Measurements from ENCODE around the gene RAPGEF6. TPM values are rescaled to one million over a fixed set of nuclear protein-coding genes. Genes with fewer than 3 reads are reported as not detected.
A peak's percentile ranks its signal among the peaks of the same experiment; 100 is the strongest.

RAPGEF6 gene
- total RNA-seq, 2 donors from 2014 or later = 19.2 to 24.0 TPM

DNA sequence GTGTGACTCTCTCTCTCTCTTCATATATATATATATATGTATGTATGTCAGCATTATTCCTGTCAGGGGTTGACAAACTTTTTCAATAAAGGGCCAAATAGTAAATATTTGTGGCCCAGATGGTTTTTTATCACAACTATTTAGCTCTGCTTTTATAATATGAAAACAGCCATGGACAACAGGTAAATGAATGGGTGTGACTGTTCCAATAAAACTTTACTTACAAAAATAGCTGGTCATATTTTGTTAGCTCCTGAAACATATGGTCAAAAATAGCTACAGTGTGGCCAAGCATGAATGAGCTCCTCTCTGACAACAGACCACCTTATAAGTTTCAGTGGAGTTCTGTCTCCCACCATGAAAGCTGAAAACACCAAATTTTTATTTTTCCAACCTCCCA, 21.6 kb downstream of the RAPGEF6 start:
- no peaks in the 10 kb centered on the region for H3K36me3 ChIP-seq (ENCODE audit: control insufficient read depth, insufficient read depth, low read length)
- no peak overlapping the region for H3K4me3 ChIP-seq (ENCODE audit: low read length)
- no peak overlapping the region for H3K27ac ChIP-seq (ENCODE audit: low read depth, low read length)
- peaks cover 4% of the 10 kb centered on the region for H3K4me1 ChIP-seq (ENCODE audit: control insufficient read depth, insufficient read depth, low read length)
- Mint-ChIP-seq H3K4me3 (no peak overlapping the region), H3K4me1 (peaks cover 6% of the 10 kb centered on the region), H3K27ac (no peak overlapping the region), H3K36me3 (ENCODE audit: low read depth) (peaks cover 5% of the 10 kb centered on the region), H3K27me3 (ENCODE audit: insufficient read depth) (no peaks in the 10 kb centered on the region), H3K9me3 (peaks cover 4% of the 10 kb centered on the region)
- TF ChIP-seq, protein P1, sequence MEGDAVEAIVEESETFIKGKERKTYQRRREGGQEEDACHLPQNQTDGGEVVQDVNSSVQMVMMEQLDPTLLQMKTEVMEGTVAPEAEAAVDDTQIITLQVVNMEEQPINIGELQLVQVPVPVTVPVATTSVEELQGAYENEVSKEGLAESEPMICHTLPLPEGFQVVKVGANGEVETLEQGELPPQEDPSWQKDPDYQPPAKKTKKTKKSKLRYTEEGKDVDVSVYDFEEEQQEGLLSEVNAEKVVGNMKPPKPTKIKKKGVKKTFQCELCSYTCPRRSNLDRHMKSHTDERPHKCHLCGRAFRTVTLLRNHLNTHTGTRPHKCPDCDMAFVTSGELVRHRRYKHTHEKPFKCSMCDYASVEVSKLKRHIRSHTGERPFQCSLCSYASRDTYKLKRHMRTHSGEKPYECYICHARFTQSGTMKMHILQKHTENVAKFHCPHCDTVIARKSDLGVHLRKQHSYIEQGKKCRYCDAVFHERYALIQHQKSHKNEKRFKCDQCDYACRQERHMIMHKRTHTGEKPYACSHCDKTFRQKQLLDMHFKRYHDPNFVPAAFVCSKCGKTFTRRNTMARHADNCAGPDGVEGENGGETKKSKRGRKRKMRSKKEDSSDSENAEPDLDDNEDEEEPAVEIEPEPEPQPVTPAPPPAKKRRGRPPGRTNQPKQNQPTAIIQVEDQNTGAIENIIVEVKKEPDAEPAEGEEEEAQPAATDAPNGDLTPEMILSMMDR (conservative IDR thresholded peaks at IDR 0.05) = no peak
- H3K9me3 ChIP-seq (ENCODE audit: control insufficient read depth, low read length) = no peaks in the 10 kb centered on the region
- no peaks in the 10 kb centered on the region for H3K27me3 ChIP-seq (ENCODE audit: control insufficient read depth, insufficient read depth, low read length, poor library complexity, severe bottlenecking)
- H3K9ac ChIP-seq (ENCODE audit: extremely low read depth, low read length, poor library complexity, severe bottlenecking) = no peak overlapping the region
- DNase-seq = no peak

DNA sequence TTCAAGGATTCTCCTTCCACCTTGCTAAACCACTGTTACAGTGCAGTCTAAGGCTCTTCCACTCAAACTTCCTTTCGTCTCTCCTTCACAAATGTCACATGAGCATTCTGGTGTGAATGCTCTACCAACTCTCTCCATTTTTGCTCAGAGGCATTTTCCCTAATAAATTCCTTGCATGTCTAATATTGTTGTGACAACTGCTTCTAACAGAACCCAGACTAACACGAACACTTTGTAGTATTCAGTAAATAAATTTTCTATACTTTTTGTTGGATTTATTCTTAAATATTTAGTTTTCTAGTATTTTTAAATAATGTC, 24.0 kb downstream of the RAPGEF6 start:
- Histone ChIP-seq H3K9ac (ENCODE audit: extremely low read depth, low read length, poor library complexity, severe bottlenecking) (no peak overlapping the region), H3K27me3 (ENCODE audit: control insufficient read depth, insufficient read depth, low read length, poor library complexity, severe bottlenecking) (no peaks in the 10 kb centered on the region), H3K36me3 (ENCODE audit: control insufficient read depth, insufficient read depth, low read length) (no peaks in the 10 kb centered on the region), H3K27ac (ENCODE audit: low read depth, low read length) (no peak overlapping the region), H3K4me3 (ENCODE audit: low read length) (no peak overlapping the region), H3K9me3 (ENCODE audit: control insufficient read depth, low read length) (no peaks in the 10 kb centered on the region), H3K4me1 (ENCODE audit: control insufficient read depth, insufficient read depth, low read length) (peaks cover 4% of the 10 kb centered on the region)
- Mint-ChIP-seq H3K27me3 (ENCODE audit: insufficient read depth) (no peaks in the 10 kb centered on the region), H3K36me3 (ENCODE audit: low read depth) (peaks cover 5% of the 10 kb centered on the region), H3K4me1 (peaks cover 9% of the 10 kb centered on the region), H3K27ac (no peak overlapping the region), H3K9me3 (peaks cover 4% of the 10 kb centered on the region), H3K4me3 (no peak overlapping the region)
- WGBS, 2 experiments (ENCODE audit: insufficient coverage in 1 of 2, insufficient read length in 1 of 2) = 94% methylated on average over 1 to 2 of the region's 2 CpGs
- TF ChIP-seq, protein P1 (conservative IDR thresholded peaks at IDR 0.05) = no peak
- no peak for DNase-seq

DNA sequence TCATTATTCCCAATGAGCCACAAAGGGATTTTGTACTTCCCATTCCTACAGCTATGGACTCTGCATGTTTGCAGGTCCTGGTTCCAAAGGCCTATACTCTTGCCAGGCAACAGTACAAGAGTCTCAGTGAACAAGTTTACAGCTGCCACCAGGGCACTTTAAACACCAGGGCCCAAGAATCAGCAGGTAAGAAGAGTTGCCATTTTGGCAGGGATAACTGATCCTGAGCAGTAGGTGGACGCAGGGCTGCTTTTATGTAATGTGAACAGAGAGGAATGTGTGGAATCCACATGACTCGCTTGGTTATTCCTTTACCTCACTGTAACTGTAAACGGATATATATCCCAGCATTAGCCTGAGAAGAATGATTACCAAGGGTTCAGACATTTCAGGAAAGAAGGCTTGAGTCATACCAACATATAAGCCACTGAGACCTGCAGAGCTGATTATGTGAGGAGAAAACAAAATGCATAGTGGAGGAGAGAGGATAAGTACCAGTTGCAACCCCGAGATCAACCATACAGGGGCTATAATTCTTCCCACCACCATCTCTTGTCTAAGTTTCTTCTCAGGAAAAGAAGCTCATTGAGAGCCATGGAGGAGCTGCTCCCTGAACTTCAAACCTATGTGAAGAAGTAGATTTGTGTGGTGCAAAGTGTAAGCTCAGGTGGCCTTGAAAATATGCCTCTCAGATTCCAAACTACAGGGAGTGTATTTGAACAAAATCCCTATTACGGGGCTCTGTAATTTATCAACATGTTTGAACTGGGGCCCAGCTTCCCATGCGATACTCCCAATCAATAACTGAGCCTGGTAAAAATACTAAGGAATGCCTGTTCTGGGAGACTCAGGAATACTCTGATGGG, 24.6 kb downstream of the RAPGEF6 start:
- Histone ChIP-seq H3K27me3 (ENCODE audit: control insufficient read depth, insufficient read depth, low read length, poor library complexity, severe bottlenecking) (no peaks in the 10 kb centered on the region), H3K9me3 (ENCODE audit: control insufficient read depth, low read length) (no peaks in the 10 kb centered on the region), H3K4me3 (ENCODE audit: low read length) (no peak overlapping the region), H3K36me3 (ENCODE audit: control insufficient read depth, insufficient read depth, low read length) (no peaks in the 10 kb centered on the region), H3K27ac (ENCODE audit: low read depth, low read length) (no peak overlapping the region), H3K9ac (ENCODE audit: extremely low read depth, low read length, poor library complexity, severe bottlenecking) (no peak overlapping the region), H3K4me1 (ENCODE audit: control insufficient read depth, insufficient read depth, low read length) (peaks cover 4% of the 10 kb centered on the region)
- peaks cover 5% of the 10 kb centered on the region for H3K36me3 Mint-ChIP-seq (ENCODE audit: low read depth)
- peak overlapping the region; percentile 27 for H3K27ac Mint-ChIP-seq
- TF ChIP-seq, protein P1 (conservative IDR thresholded peaks at IDR 0.05) = no peak
- H3K9me3 Mint-ChIP-seq = peaks cover 4% of the 10 kb centered on the region
- peaks cover 9% of the 10 kb centered on the region for H3K4me1 Mint-ChIP-seq
- no peak overlapping the region for H3K4me3 Mint-ChIP-seq
- 95% methylated on average over 4 to 5 of the region's 6 CpGs for WGBS, 2 experiments (ENCODE audit: insufficient coverage in 1 of 2, insufficient read length in 1 of 2)
- no peak for DNase-seq
- no peaks in the 10 kb centered on the region for H3K27me3 Mint-ChIP-seq (ENCODE audit: insufficient read depth)

All from endodermal cell (in vitro differentiated cells).